Raji (cell line): Measurements from ENCODE around the gene TIE1.

Experiments
- POLR2A ChIP-seq: IDR thresholded peaks from 2 replicates; pipeline ENCODE4 v1.6.1; 2011; ENCODE audit warnings: low read depth, low read length, control low read depth; ENCODE audit not compliant: insufficient read depth

TIE1 gene

DNA sequence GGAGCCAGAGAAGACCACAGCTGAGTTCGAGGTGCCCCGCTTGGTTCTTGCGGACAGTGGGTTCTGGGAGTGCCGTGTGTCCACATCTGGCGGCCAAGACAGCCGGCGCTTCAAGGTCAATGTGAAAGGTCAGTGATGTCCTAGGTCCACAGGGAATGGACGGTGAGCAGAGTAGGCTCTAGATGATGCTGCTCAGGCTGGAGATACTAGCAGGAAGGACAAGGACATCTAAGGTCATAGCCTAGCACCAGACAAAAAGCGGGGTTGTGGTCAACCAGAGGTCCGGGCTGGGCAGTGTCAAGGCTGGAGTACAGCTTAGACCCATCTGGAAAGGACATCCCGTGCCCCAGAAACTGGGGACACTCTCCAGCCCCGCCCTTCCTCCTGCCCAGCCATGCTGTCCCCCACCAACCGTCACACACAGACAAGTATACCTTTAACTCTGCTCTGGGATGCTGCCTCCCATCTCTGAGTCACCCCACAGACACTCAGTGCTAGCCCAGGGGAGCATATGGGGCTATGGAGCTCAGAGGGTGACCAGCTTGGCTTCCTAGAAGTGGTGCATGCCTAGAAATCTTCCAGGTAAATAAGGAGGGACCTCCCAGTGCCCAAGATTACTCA is 8.7 kb downstream of the TIE1 start:
- no peak for TF ChIP-seq POLR2A

DNA sequence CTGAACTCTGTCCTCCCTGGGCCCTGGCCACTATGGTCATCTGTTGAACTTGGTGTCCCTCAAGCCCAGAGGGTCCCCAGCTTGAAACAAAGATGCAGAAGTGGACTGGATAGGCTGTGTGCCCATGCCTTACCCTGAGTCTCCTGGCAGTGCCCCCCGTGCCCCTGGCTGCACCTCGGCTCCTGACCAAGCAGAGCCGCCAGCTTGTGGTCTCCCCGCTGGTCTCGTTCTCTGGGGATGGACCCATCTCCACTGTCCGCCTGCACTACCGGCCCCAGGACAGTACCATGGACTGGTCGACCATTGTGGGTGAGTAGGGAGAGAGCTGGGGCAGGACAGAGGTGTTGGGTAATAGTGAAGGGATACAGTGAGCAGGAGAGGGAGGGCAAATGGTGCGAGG is 10.7 kb downstream of the TIE1 start:
- TF ChIP-seq POLR2A: no peak

DNA sequence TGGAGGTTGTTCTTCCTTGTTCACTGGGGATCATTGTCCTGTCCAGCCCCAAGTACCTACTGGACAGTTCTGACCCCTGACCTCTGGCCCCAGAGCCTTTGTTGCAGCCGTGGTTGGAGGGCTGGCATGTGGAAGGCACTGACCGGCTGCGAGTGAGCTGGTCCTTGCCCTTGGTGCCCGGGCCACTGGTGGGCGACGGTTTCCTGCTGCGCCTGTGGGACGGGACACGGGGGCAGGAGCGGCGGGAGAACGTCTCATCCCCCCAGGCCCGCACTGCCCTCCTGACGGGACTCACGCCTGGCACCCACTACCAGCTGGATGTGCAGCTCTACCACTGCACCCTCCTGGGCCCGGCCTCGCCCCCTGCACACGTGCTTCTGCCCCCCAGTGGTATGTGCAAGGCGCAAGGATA is 11.4 kb downstream of the TIE1 start:
- TF ChIP-seq POLR2A: no peak

DNA sequence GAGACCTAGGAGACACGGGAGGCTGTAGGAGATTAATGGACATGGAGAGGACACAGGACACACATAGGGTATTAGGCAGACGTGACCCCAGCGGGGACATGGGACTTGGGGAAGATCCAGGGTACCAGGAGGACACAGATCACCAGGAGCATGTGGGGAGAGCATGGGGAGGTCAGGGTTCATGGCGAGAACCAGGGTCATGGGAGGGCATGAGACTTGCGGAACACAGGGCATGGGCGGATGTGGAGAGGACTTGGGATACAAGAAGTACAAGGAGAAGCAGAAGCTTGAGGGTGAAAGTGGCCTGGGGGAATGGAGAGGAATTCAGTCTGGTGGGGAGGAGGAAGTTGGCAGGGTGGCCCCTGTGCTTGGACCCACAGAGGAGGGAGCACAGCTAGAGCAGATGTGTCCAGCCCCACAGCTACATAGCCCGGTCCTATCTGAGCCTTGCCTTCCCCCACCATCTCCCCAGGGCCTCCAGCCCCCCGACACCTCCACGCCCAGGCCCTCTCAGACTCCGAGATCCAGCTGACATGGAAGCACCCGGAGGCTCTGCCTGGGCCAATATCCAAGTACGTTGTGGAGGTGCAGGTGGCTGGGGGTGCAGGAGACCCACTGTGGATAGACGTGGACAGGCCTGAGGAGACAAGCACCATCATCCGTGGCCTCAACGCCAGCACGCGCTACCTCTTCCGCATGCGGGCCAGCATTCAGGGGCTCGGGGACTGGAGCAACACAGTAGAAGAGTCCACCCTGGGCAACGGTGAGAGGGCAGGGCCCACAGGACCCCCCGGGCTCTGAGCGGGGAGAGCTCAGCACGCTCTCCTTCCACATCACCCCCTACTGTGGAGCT is 12.1 kb downstream of the TIE1 start:
- no peak for TF ChIP-seq POLR2A

DNA sequence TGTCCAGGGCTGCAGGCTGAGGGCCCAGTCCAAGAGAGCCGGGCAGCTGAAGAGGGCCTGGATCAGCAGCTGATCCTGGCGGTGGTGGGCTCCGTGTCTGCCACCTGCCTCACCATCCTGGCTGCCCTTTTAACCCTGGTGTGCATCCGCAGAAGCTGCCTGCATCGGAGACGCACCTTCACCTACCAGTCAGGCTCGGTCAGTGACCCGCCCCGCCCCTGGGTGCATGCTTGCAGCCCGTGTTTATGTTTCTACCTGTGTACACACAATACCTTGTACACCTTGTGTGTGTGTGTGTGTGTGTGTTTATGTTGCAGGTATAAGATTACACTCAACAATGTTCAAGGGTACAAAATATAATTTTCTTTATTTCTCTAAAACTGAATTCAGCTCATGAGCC is 13.0 kb downstream of the TIE1 start:
- TF ChIP-seq POLR2A: no peak

DNA sequence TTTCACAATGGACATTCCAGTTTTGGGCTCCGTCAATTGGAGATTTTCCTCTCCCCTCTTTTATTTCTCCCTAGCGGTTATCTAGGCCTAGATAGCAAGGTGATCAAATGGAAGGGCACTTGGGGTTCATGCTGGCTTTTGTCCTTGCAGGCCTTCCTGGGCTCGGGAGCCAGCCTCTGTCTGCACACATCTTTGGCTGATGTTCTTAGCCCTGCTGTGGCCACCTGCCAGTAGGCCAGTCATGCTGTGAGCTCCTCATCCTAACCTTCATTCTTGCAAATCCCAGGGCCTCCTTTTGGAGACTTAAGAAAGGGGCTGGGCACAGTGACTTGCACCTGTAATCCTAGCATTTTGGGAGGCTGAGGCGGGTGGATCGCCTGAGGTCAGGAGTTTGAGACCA is 13.5 kb downstream of the TIE1 start:
- TF ChIP-seq POLR2A: no peak

DNA sequence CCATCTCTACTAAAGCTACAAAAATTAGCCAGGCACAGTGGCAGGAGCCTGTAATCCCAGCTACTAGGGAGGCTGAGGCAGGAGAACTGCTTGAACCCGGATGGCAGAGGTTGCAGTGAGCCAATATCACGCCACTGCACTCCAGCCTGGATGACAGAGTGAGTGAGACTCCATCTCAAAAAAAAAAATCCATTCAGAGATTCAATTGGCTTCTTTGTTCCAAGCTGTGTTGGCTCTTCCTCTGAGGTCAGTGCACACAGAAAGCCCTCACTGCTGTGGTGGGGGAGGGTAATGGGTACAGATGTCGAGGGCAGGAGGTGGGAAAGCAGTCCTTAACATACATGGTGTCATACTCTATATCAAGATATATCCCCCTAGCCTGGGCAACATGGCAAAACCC is 14.7 kb downstream of the TIE1 start:
- TF ChIP-seq POLR2A: no peak

DNA sequence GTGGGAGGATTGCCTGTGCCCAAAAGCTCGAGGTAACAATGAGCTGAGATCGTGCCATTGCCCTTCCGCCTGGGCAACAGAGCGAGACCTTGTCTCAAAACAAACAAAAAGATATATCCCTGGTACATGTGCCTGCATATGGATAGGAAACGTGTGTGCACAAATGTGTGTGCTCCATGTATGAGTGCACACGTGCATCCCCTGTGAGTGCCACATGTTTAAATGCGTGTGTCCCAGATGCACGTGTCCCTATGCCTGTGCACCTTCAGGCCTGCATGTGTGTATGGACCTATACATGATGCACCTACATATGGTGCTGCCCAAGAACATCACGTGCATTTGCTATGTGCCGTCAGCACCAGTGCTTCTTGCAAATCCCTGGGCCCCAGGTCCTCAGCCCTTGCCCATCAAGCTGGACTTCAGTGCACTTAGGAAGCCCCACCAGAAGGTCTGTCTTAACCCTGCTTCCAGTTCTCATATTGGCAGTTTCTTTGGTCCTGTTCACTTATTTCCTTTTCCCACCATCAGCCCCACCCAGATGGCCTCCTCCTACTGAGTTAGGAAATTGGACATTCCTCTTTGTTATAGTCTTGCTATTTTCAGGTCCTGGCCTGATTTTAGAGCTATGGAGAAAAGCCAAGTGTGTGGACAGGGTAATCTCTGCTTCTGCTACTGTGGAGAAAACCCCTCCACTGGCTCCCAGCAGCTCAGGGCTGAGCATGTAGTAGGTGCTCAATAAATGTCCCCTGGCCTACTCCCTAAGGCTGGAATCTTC is 15.4 kb downstream of the TIE1 start:
- TF ChIP-seq POLR2A: no peak

DNA sequence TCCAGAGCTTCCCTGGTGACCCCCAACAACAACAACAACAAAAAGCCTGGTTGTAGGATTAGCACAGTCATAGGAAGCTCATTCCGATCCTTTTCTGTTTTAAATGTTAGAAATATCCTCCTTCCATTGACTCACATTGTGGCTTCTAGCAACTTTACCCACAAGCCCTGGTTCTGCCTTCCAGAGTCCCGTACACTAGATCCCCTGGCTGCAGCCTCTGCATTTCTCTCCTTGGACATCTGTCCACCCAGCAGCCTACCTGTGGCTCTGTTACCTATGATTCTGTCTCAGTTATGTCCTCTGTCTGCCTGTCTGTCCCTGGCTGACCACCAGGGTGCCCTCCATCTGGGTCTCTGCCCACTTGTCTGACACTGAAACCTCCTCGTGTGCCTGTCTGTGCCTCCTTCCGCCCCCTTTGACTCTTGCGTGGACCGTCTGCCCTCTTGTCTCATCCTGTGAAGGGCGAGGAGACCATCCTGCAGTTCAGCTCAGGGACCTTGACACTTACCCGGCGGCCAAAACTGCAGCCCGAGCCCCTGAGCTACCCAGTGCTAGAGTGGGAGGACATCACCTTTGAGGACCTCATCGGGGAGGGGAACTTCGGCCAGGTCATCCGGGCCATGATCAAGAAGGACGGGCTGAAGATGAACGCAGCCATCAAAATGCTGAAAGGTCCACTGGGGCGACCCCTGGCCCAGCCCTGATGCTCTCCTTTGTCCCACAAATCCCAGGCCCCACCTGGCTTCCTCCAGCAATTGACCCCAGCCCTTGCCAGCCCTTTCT is 16.1 kb downstream of the TIE1 start:
- no peak for TF ChIP-seq POLR2A

DNA sequence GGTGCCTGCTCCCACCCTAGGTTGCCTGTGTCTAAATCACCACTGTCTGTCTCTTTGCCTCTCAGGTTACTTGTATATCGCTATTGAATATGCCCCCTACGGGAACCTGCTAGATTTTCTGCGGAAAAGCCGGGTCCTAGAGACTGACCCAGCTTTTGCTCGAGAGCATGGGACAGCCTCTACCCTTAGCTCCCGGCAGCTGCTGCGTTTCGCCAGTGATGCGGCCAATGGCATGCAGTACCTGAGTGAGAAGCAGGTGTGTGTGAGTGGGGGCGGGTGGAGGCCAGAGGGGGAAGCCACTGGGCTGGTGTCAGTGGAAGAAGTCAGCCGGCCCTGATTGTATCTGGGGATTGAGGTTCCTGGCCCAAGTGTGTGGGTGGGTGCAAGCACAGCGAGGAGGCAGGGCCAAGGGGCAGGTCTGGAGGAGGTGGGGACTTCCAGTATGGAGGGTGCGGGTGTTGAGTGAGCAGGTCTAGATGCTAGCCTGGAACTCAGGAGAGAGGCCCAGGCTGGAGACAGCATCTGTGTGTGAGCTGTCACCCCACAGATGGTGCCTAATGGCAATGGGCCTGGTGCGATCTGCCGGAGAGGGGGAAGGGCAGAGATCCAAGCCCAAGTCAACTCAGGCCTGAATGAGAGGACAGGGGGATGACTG is 17.2 kb downstream of the TIE1 start:
- TF ChIP-seq POLR2A: no peak

DNA sequence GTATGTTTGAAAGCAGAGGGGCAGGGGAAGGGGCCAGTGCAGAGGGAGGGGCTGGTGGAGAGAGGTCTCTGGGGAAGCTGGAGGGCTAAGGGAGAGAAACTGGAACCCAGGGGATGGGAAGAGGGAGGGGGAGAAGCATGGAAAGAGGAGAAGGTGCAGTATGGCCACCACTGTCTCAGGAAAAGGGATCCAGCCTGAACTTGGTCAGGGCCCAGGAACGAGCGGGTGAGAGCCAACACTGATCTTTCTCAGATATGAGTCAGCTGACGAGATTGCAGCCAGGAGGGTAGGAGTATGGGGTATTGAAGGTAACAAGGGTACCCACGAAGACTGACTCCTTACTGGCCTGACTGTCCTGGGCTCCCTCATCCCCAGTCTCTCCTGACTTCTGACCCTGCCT is 18.0 kb downstream of the TIE1 start:
- TF ChIP-seq POLR2A: no peak

DNA sequence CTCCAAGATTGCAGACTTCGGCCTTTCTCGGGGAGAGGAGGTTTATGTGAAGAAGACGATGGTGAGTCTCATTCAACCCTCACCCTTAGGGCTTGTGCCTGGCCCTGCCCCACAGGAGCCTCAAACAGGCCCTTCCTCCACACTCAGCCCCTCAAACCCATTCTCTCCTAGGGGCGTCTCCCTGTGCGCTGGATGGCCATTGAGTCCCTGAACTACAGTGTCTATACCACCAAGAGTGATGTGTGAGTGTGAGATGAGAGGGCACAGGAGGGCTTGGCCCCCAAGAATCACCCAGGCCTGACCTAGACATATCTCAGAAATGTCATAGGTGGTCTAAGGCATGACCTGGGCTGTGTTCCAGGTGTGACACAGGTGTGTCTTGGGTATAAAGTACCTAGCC is 18.5 kb downstream of the TIE1 start:
- TF ChIP-seq POLR2A: no peak

DNA sequence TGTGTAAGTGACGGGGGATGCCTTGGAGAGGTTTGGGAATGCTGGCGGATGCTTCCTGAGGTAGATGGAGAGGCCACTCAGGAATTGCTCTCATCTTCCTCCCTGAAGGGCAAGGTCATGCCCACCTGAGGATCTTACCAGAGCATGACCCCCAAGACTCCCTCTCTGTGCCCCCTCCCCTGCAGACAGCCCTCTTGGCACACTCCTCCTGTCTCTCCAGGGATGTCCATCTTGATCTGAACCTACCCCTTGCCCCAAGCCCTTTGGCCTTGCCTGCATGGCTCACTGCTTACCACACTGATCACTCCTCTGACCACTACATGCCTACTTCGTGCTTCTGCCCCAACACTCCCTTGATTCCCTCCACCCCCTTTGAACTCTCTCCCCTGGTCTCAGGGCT is 19.0 kb downstream of the TIE1 start:
- TF ChIP-seq POLR2A: no peak

DNA sequence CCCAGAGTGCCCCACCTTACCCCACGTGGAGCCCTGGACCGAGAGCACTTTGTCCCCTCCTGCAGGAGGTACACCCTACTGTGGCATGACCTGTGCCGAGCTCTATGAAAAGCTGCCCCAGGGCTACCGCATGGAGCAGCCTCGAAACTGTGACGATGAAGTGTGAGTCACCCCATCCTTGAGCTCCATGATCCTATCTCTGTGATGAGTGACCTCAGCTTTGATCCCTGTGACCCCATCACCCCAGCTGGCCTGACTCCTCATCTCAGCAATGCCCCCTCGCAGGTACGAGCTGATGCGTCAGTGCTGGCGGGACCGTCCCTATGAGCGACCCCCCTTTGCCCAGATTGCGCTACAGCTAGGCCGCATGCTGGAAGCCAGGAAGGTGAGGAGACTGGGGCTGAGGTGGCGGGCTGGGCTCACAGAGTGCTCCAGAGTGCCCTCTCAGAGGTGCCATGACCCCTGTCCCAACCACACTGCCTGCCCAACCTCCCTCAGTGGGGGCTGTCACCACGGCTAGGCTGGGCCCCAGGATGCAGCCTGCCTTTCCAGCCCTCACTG is 20.6 kb downstream of the TIE1 start:
- no peak for TF ChIP-seq POLR2A
